ENCODE data around the gene TBC1D5.

GRCh38 chr3:17238023-17238422 is 504.4 kb downstream of the TBC1D5 start:
- TF ChIP-seq SIN3A (IDR thresholded peaks at IDR 0.05; ENCODE audit: borderline replicate concordance, insufficient read depth, low read depth, low read length) (no peak), CTCF (IDR thresholded peaks at IDR 0.05) (no peak), POLR2AphosphoS5 (IDR thresholded peaks at IDR 0.05; ENCODE audit: low read depth, low read length) (no peak), TCF7L2 (IDR thresholded peaks at IDR 0.05; ENCODE audit: low read depth, low read length) (no peak), REST (IDR thresholded peaks at IDR 0.05; ENCODE audit: insufficient read depth in 1 of 2, low read depth in 2 of 2, low read length in 1 of 2) (no peak)

Data from Panc1 (cell line).